GM23338 (cell line): Measurements from ENCODE around the gene HSPH1. TPM values are rescaled to one million over a fixed set of nuclear protein-coding genes. Genes with fewer than 3 reads are reported as not detected.

ENCODE experiments used
- ATAC-seq: fragments of 200-7000 bp; cut with Tn5 transposase; 3 replicates; pipeline ENCODE4 v1.9.1; 2020
- DNase-seq: peaks from one replicate; pipeline ENCODE4 v3.0.0-alpha.2; 2015; ENCODE audit warnings: low spot score
- H2AFZ ChIP-seq: fragments of 200-600 bp; sonication (generic); 2 replicates; pipeline ENCODE4 v1.8.0; 2016; ENCODE audit warnings: antibody characterized with exemption, mild to moderate bottlenecking, moderate library complexity
- H3F3A ChIP-seq: fragments of 200-600 bp; sonication (generic); replicated peaks from 2 replicates; pipeline ENCODE4 v1.8.0; 2017; ENCODE audit warnings: antibody characterized with exemption, mixed run types, low read depth
- H3K27ac ChIP-seq: fragments of 200-600 bp; sonication (generic); 2 replicates; pipeline ENCODE4 v1.6.1; 2016; ENCODE audit warnings: low read depth
- H3K27me3 ChIP-seq: fragments of 200-600 bp; sonication (generic); 2 replicates; pipeline ENCODE4 v1.8.0; 2016; ENCODE audit warnings: mild to moderate bottlenecking, mixed run types, moderate library complexity; ENCODE audit not compliant: insufficient read depth
- H3K36me3 ChIP-seq: fragments of 200-600 bp; sonication (generic); 2 replicates; pipeline ENCODE4 v1.8.0; 2016; ENCODE audit warnings: mild to moderate bottlenecking; ENCODE audit not compliant: insufficient read depth
- H3K4me1 ChIP-seq: fragments of 200-600 bp; sonication (generic); 2 replicates; pipeline ENCODE4 v1.8.0; 2016; ENCODE audit warnings: mild to moderate bottlenecking, moderate library complexity; ENCODE audit not compliant: insufficient read depth
- H3K4me2 ChIP-seq: fragments of 200-600 bp; sonication (generic); 2 replicates; pipeline ENCODE4 v1.7.1; 2017; ENCODE audit warnings: mixed run types
- H3K4me3 ChIP-seq: fragments of 200-600 bp; sonication (generic); 2 replicates; pipeline ENCODE4 v1.6.1; 2016; ENCODE audit warnings: mixed run types
- H3K79me2 ChIP-seq: fragments of 200-600 bp; sonication (generic); replicated peaks from 2 replicates; pipeline ENCODE4 v1.8.0; 2017; ENCODE audit warnings: mild to moderate bottlenecking; ENCODE audit not compliant: insufficient read depth
- H3K9me2 ChIP-seq: fragments of 200-600 bp; sonication (generic); 2 replicates; pipeline ENCODE4 v1.8.0; 2017; ENCODE audit not compliant: insufficient read depth
- H4K20me1 ChIP-seq: fragments of 200-600 bp; sonication (generic); replicated peaks from 2 replicates; pipeline ENCODE4 v1.8.0; 2017; ENCODE audit warnings: mild to moderate bottlenecking; ENCODE audit not compliant: insufficient read depth
- H3K27ac Mint-ChIP-seq: 2 replicates; pipeline ENCODE4 v1.8.0; 2020; ENCODE audit warnings: inconsistent platforms, mild to moderate bottlenecking, moderate library complexity, mixed read lengths
- H3K27me3 Mint-ChIP-seq: 3 replicates; pipeline ENCODE4 v1.8.0; 2022; ENCODE audit warnings: low read depth, mild to moderate bottlenecking, moderate library complexity, mixed read lengths, inconsistent platforms; ENCODE audit not compliant: insufficient read depth, poor library complexity
- H3K36me3 Mint-ChIP-seq: 3 replicates; pipeline ENCODE4 v1.8.0; 2021; ENCODE audit warnings: low read depth, mild to moderate bottlenecking, inconsistent platforms, moderate library complexity, mixed read lengths
- H3K4me1 Mint-ChIP-seq: 3 replicates; pipeline ENCODE4 v1.8.0; 2020; ENCODE audit warnings: mild to moderate bottlenecking, inconsistent platforms, mixed read lengths
- H3K4me3 Mint-ChIP-seq: 3 replicates; pipeline ENCODE4 v1.8.0; 2021; ENCODE audit warnings: moderate library complexity, mild to moderate bottlenecking, inconsistent platforms, mixed read lengths
- H3K9me3 Mint-ChIP-seq: 3 replicates; pipeline ENCODE4 v1.8.0; 2020; ENCODE audit warnings: moderate library complexity, mild to moderate bottlenecking, inconsistent platforms, mixed read lengths
- CREB1 ChIP-seq: fragments of 250-450 bp; sonication (Bioruptor Pico); IDR thresholded peaks from 2 replicates; pipeline ENCODE4 v1.5.0; 2020; ENCODE audit warnings: low read depth, mild to moderate bottlenecking, moderate library complexity
- CTCF ChIP-seq, 2 experiments: fragments of 200-600 bp in 1 of 2; sonication (generic) in 1 of 2; conservative IDR thresholded peaks; 2 replicates each; pipeline versions ENCODE4 v1.5.1 to v1.6.1; 2016 to 2017; ENCODE audit warnings: antibody characterized with exemption in 2 of 2, low read depth in 2 of 2, mild to moderate bottlenecking in 2 of 2, moderate library complexity in 1 of 2
- ETS1 ChIP-seq: IDR thresholded peaks from 2 replicates; pipeline ENCODE4 v1.6.1; 2016; ENCODE audit warnings: antibody characterized with exemption
- EZH2 ChIP-seq: fragments of 200-600 bp; sonication (generic); IDR thresholded peaks from one replicate; pipeline ENCODE4 v1.8.0; 2017; ENCODE audit warnings: antibody characterized with exemption, mild to moderate bottlenecking, low read depth; ENCODE audit not compliant: unreplicated experiment
- EZH2phosphoT487 ChIP-seq: fragments of 200-600 bp; sonication (generic); IDR thresholded peaks from one replicate; pipeline ENCODE4 v1.8.1; 2018; ENCODE audit warnings: antibody characterized with exemption; ENCODE audit not compliant: unreplicated experiment
- JUNB ChIP-seq: IDR thresholded peaks from one replicate; pipeline ENCODE4 v1.6.1; 2016; ENCODE audit warnings: antibody characterized with exemption; ENCODE audit not compliant: unreplicated experiment
- POLR2AphosphoS5 ChIP-seq: IDR thresholded peaks from 2 replicates; pipeline ENCODE4 v1.6.1; 2016; ENCODE audit warnings: antibody characterized with exemption, low read depth
- REST ChIP-seq: IDR thresholded peaks from one replicate; pipeline ENCODE4 v1.6.1; 2018; ENCODE audit warnings: antibody characterized with exemption; ENCODE audit not compliant: unreplicated experiment
- STAT1 ChIP-seq: IDR thresholded peaks from one replicate; pipeline ENCODE4 v1.6.1; 2016; ENCODE audit warnings: antibody characterized with exemption; ENCODE audit not compliant: unreplicated experiment
- ZNF114 ChIP-seq: fragments of 250-450 bp; sonication (Bioruptor Pico); IDR thresholded peaks from 2 replicates; pipeline ENCODE4 v1.5.0; 2020; ENCODE audit warnings: mild to moderate bottlenecking, moderate library complexity
- ZNF331 ChIP-seq: fragments of 250-450 bp; sonication (Bioruptor Pico); IDR thresholded peaks from 2 replicates; pipeline ENCODE4 v1.5.0; 2020; ENCODE audit warnings: low read depth, mild to moderate bottlenecking, moderate library complexity
- polyA plus RNA-seq: library from polyadenylated mRNA; unstranded; fragments of >200 nt; fragmentation: Nextera tagmentation; extraction: Ambion mirVana; gene quantifications from 2 replicates; pipeline ENCODE4 v1.2.1, GENCODE V29; 2016
- total RNA-seq: library from RNA; depleted of rRNA; stranded (reverse); fragments of >200 nt; shearing (Covaris generic); gene quantifications from 2 replicates; pipeline ENCODE4 v1.2.3, GENCODE V29; 2014

HSPH1 gene
- total and polyA plus RNA-seq, 2 experiments from 2014 or later: 112 to 147 TPM

- TF ChIP-seq REST (no peak), ZNF331 (CRISPR knock-in tag) (no peak), JUNB (no peak), EZH2phosphoT487 (no peak), CREB1 (CRISPR knock-in tag) (no peak), ZNF114 (CRISPR knock-in tag) (no peak), STAT1 (no peak), CTCF (conservative IDR thresholded peaks at IDR 0.05; ENCODE audit: low read depth in 2 of 2) (no peak), EZH2 (no peak), ETS1 (no peak), POLR2AphosphoS5 (no peak)
Measured at GRCh38 chr13:31160857-31161556, 697 bp downstream of the HSPH1 start (continued).

GRCh38 chr13:31159306-31159705 is 2.4 kb downstream of the HSPH1 start:
- Mint-ChIP-seq H3K4me1 (peaks cover 21% of the 10 kb centered on the region), H3K27ac (peak overlapping the region; percentile 56; the same call in 1 of the 2 replicates), H3K9me3 (no peaks in the 10 kb centered on the region), H3K27me3 (peaks cover 9% of the 10 kb centered on the region), H3K36me3 (peaks cover 34% of the 10 kb centered on the region), H3K4me3 (peak overlapping the region; percentile 97)
- Histone ChIP-seq H3K36me3 (peaks cover 27% of the 10 kb centered on the region; the same call in 1 of the 2 replicates), H3K79me2 (peaks cover 63% of the 10 kb centered on the region), H3K4me1 (peaks cover 12% of the 10 kb centered on the region), H3K9me2 (no peaks in the 10 kb centered on the region), H2AFZ (no peak overlapping the region), H4K20me1 (peaks cover 23% of the 10 kb centered on the region), H3K27me3 (no peaks in the 10 kb centered on the region), H3F3A (no peaks in the 10 kb centered on the region), H3K4me3 (peak overlapping the region; percentile 75), H3K27ac (no peak overlapping the region), H3K4me2 (peak overlapping the region; percentile 90)
- DNase-seq (no peak), ATAC-seq (no peak)
- TF ChIP-seq JUNB (no peak), EZH2 (no peak), REST (no peak), ETS1 (no peak), EZH2phosphoT487 (no peak), STAT1 (no peak), CTCF (conservative IDR thresholded peaks at IDR 0.05; ENCODE audit: low read depth in 2 of 2) (no peak)
